Mesendoderm (in vitro differentiated cells): ENCODE results near the gene SLC6A2.

ENCODE experiments used
- DNase-seq: peaks from one replicate; pipeline ENCODE4 v3.0.0; 2013
- H2AK5ac ChIP-seq: 2 replicates; pipeline ENCODE4 v1.6.1; 2013; ENCODE audit warnings: low read length, inconsistent platforms
- H2BK120ac ChIP-seq: 2 replicates; pipeline ENCODE4 v1.6.1; 2013; ENCODE audit warnings: low read depth, mild to moderate bottlenecking, low read length, moderate library complexity, mixed read lengths
- H2BK15ac ChIP-seq: replicated peaks from 2 replicates; pipeline ENCODE4 v1.6.1; 2013; ENCODE audit warnings: low read depth, mild to moderate bottlenecking, moderate library complexity
- H2BK5ac ChIP-seq: 2 replicates; pipeline ENCODE4 v1.6.1; 2013; ENCODE audit warnings: low read length, inconsistent platforms
- H3K18ac ChIP-seq: 2 replicates; pipeline ENCODE4 v1.6.1; 2013; ENCODE audit warnings: mild to moderate bottlenecking, low read length, mixed read lengths
- H3K23ac ChIP-seq: one replicate; pipeline ENCODE4 v1.6.1; 2013; ENCODE audit warnings: low read length
- H3K27ac ChIP-seq: 2 replicates; pipeline ENCODE4 v1.5.1; 2013; ENCODE audit warnings: low read depth, mild to moderate bottlenecking, inconsistent platforms, low read length, moderate library complexity
- H3K27me3 ChIP-seq: 2 replicates; pipeline ENCODE4 v1.6.1; 2013; ENCODE audit warnings: low read length, control low read depth, mild to moderate bottlenecking, inconsistent platforms; ENCODE audit not compliant: insufficient read depth, poor library complexity
- H3K36me3 ChIP-seq: 2 replicates; pipeline ENCODE4 v1.6.1; 2013; ENCODE audit warnings: low read length, inconsistent platforms; ENCODE audit not compliant: control insufficient read depth, insufficient read depth
- H3K4ac ChIP-seq: one replicate; pipeline ENCODE4 v1.6.1; 2013; ENCODE audit warnings: low read depth, mild to moderate bottlenecking, low read length, moderate library complexity
- H3K4me1 ChIP-seq: 2 replicates; pipeline ENCODE4 v1.6.1; 2013; ENCODE audit warnings: low read depth, low read length, inconsistent platforms; ENCODE audit not compliant: control insufficient read depth
- H3K4me2 ChIP-seq: 2 replicates; pipeline ENCODE4 v1.6.1; 2013; ENCODE audit warnings: low read length
- H3K4me3 ChIP-seq: 2 replicates; pipeline ENCODE4 v1.5.1; 2013; ENCODE audit warnings: mild to moderate bottlenecking, low read length
- H3K56ac ChIP-seq: one replicate; pipeline ENCODE4 v1.6.1; 2013; ENCODE audit warnings: low read length
- H3K79me1 ChIP-seq: 2 replicates; pipeline ENCODE4 v1.6.1; 2013; ENCODE audit warnings: low read length, inconsistent platforms
- H3K79me2 ChIP-seq: 2 replicates; pipeline ENCODE4 v1.6.1; 2013; ENCODE audit warnings: mild to moderate bottlenecking, low read length; ENCODE audit not compliant: control insufficient read depth, insufficient read depth
- H3K9ac ChIP-seq: 2 replicates; pipeline ENCODE4 v1.6.1; 2013; ENCODE audit warnings: low read length, inconsistent platforms
- H4K5ac ChIP-seq: one replicate; pipeline ENCODE4 v1.6.1; 2013; ENCODE audit warnings: low read length
- H4K8ac ChIP-seq: one replicate; pipeline ENCODE4 v1.6.1; 2013; ENCODE audit warnings: low read depth, mild to moderate bottlenecking, control low read depth, low read length, moderate library complexity
- WGBS: extraction: QIAGEN DNeasy Blood & Tissue Kit; methylation state at CpG from one replicate; pipeline ENCODE4 v1.1.7; 2013; ENCODE audit warnings: low lambda C conversion rate, missing lambda C conversion rate; ENCODE audit not compliant: insufficient coverage; ENCODE audit errors: extremely low coverage; 5-methylcytosine and 5-hydroxymethylcytosine counted together

SLC6A2 gene

DNA sequence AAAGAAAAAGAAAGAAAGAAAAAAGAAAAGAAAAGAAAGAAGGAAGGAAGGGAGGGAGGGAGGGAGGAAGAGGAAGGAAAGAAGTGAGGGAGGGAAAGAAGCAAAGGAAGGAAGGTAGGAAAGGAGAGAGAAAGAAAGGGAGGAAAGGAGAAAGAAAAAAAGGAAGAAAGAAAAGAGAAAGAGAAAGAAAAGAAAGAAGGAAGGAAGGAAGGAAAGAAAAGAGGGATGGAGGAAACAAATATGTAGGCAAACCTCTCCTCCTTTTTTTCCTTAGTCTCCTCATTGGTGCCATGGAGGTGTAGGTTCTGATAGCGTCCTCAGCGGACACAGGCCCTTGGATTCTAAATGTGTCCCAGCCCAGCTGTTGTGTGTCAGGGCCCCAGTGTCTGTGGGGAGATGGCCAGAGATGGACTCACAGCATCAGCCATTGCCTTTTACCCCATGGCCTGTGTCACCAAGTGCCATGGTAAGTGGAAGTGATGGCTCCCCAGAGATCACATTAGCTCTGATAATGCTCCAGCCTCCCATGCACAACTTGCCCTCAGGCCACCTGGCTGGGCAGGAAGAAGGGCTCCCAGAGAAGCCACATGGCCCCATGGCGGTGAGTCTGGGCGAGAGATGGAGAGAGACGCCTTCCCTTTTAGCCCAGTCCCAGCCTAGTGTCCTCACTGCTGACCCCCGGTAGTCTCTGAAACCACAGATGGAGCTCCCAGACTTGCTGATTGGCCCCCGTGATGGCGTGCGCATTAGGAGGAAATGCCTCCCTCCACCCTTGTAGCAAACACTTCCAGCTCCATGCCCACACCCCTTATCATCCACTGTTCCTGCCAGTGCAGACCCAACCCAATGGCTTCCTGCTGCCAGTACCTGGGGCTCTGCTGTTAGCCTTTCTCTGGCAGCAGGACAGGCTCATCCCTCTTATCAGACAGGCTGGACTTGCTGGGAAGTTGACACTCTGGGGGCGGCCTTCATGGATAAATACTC, 3.7 kb upstream of the SLC6A2 start:
- no peak for DNase-seq

DNA sequence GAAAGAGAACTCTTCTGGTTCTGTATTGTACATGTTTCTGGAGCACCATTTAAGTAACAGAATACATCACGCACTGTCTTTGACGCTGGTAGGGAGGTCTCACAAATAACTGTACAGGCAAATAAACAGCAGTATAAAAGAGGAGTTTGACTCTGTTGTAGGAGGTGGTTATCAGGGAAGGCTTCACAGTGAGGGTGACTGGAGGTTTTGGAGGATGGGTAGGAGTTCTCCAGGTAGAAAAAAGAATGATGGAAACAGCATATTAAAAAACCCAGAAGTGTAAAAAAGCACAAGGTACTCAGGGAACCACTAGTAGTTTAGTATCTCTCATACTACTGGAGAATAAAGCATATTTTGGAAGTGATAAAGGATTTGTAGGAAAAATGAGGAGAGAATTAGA, 2.7 kb upstream of the SLC6A2 start:
- Histone ChIP-seq H3K23ac (no peak overlapping the region), H2AK5ac (no peak overlapping the region), H4K5ac (no peak overlapping the region), H2BK5ac (no peak overlapping the region), H3K18ac (no peak overlapping the region), H3K79me2 (no peaks in the 10 kb centered on the region), H3K27me3 (peaks cover 22% of the 10 kb centered on the region), H3K4me1 (no peaks in the 10 kb centered on the region), H3K36me3 (no peaks in the 10 kb centered on the region), H3K9ac (no peak overlapping the region), H3K56ac (no peak overlapping the region), H3K4ac (no peak overlapping the region), H2BK15ac (no peak overlapping the region), H3K4me2 (no peak overlapping the region), H4K8ac (no peak overlapping the region), H3K27ac (no peak overlapping the region), H3K79me1 (no peaks in the 10 kb centered on the region), H2BK120ac (no peak overlapping the region), H3K4me3 (no peak overlapping the region)
- WGBS, result no CpG with 5 or more reads among the region's 2 CpGs
- no peak for DNase-seq

More for the DNA sequence above, 3.7 kb upstream of the SLC6A2 start:
- no CpG with 5 or more reads among the region's 10 CpGs for WGBS
- H3K27me3 ChIP-seq, result peaks cover 17% of the 10 kb centered on the region
- H3K4me3 ChIP-seq, result no peak overlapping the region
- no peak overlapping the region for H3K18ac ChIP-seq
- H3K23ac ChIP-seq, result no peak overlapping the region
- H3K79me2 ChIP-seq, result no peaks in the 10 kb centered on the region
- no peak overlapping the region for H3K9ac ChIP-seq
- no peak overlapping the region for H3K27ac ChIP-seq
- H3K79me1 ChIP-seq, result no peaks in the 10 kb centered on the region
- no peaks in the 10 kb centered on the region for H3K36me3 ChIP-seq
- H2BK5ac ChIP-seq, result no peak overlapping the region
- no peak overlapping the region for H3K4me2 ChIP-seq
- no peak overlapping the region for H2AK5ac ChIP-seq
- no peak overlapping the region for H3K4ac ChIP-seq
- H3K56ac ChIP-seq, result no peak overlapping the region
- H4K5ac ChIP-seq, result no peak overlapping the region
- no peaks in the 10 kb centered on the region for H3K4me1 ChIP-seq
- H4K8ac ChIP-seq, result no peak overlapping the region
- H2BK15ac ChIP-seq, result no peak overlapping the region
- no peak overlapping the region for H2BK120ac ChIP-seq

DNA sequence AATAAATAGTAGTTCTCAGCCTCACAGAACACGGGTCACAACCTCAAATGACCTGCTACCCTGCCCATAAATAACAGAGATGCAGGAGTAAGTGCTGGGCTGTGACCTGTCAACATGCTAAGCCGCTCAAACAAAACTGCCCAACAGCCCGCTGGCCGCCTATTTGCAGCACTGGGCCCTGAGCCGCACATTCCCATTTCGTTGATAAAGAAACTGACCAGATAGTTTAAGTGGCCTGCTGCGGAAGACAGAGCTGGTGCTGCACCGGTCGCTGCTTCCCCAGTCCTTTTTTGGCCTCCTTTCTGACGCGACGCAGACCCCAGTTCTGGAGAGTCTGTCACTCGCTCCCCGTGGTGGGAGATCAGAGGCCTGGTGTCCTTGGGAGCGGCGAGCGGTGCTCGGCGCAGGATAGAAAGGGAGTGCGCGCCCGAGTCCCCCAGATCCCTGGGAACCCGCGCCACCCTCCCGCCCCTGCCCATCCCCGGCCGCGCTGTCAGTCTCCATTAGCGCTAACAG, 349 bp upstream of the SLC6A2 start:
- Histone ChIP-seq H3K27ac (no peak overlapping the region), H3K4ac (no peak overlapping the region), H2BK120ac (no peak overlapping the region), H3K23ac (peak overlapping the region; percentile 33), H3K4me1 (no peaks in the 10 kb centered on the region), H3K36me3 (no peaks in the 10 kb centered on the region), H3K79me2 (no peaks in the 10 kb centered on the region), H3K79me1 (no peaks in the 10 kb centered on the region), H3K56ac (peak overlapping the region; percentile 43), H3K18ac (no peak overlapping the region), H3K4me2 (peak overlapping the region; percentile 86), H3K27me3 (peaks cover 22% of the 10 kb centered on the region), H4K8ac (no peak overlapping the region), H2AK5ac (no peak overlapping the region), H3K9ac (peak overlapping the region; percentile 54), H4K5ac (no peak overlapping the region), H2BK15ac (no peak overlapping the region), H3K4me3 (no peak overlapping the region), H2BK5ac (no peak overlapping the region)
- no CpG with 5 or more reads among the region's 29 CpGs for WGBS
- no peak for DNase-seq

DNA sequence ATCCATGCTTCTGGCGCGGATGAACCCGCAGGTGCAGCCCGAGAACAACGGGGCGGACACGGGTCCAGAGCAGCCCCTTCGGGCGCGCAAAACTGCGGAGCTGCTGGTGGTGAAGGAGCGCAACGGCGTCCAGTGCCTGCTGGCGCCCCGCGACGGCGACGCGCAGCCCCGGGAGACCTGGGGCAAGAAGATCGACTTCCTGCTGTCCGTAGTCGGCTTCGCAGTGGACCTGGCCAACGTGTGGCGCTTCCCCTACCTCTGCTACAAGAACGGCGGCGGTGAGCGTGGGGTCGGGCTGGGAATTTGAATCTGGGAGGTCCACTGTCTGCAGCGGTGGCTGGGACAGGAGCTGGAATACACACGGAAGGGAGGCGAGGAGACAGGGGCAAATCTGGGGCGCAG, 904 bp downstream of the SLC6A2 start:
- H3K18ac ChIP-seq, result no peak overlapping the region
- H3K56ac ChIP-seq, result peak overlapping the region; percentile 22
- H3K79me2 ChIP-seq, result no peaks in the 10 kb centered on the region
- no peaks in the 10 kb centered on the region for H3K79me1 ChIP-seq
- no peak overlapping the region for H4K5ac ChIP-seq
- no peak overlapping the region for H2BK120ac ChIP-seq
- H3K4ac ChIP-seq, result no peak overlapping the region
- H3K27ac ChIP-seq, result no peak overlapping the region
- no peak overlapping the region for H4K8ac ChIP-seq
- no peak overlapping the region for H2BK5ac ChIP-seq
- H3K9ac ChIP-seq, result peak overlapping the region; percentile 33
- no peak overlapping the region for H3K23ac ChIP-seq
- no peak overlapping the region for H2AK5ac ChIP-seq
- no peaks in the 10 kb centered on the region for H3K36me3 ChIP-seq
- H2BK15ac ChIP-seq, result no peak overlapping the region
- H3K4me3 ChIP-seq, result no peak overlapping the region
- no peaks in the 10 kb centered on the region for H3K4me1 ChIP-seq
- peak; percentile 39 for DNase-seq
- H3K27me3 ChIP-seq, result peaks cover 22% of the 10 kb centered on the region
- no CpG with 5 or more reads among the region's 37 CpGs for WGBS
- peak overlapping the region; percentile 86 for H3K4me2 ChIP-seq

DNA sequence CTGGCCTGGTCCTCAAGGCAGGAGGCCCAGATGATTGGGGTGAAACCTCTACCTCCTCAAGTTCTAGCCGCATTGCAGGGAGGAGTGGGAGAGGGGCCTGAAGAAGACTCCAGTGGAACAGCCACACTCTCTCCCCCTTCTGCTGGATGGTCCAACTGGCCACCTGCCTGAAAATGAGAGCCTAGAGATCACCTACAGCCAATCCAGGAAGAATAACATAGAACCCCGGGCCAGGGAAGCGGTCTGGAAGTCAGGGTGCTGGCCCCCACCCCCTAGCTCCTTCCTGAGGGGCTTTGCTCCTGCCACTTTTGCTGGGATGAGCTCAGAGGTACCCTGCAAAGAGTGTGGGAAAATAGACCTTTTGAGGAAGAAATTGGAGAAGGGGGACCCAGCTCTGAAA, 1.8 kb downstream of the SLC6A2 start:
- H3K23ac ChIP-seq, result no peak overlapping the region
- H3K27me3 ChIP-seq, result peaks cover 22% of the 10 kb centered on the region
- no peak overlapping the region for H4K8ac ChIP-seq
- no peak overlapping the region for H3K9ac ChIP-seq
- H3K27ac ChIP-seq, result no peak overlapping the region
- H3K4me3 ChIP-seq, result no peak overlapping the region
- no peaks in the 10 kb centered on the region for H3K4me1 ChIP-seq
- WGBS, result no CpG with 5 or more reads among the region's 3 CpGs
- no peak overlapping the region for H2BK15ac ChIP-seq
- H2AK5ac ChIP-seq, result no peak overlapping the region
- H3K36me3 ChIP-seq, result no peaks in the 10 kb centered on the region
- no peak for DNase-seq
- H3K56ac ChIP-seq, result no peak overlapping the region
- no peak overlapping the region for H3K18ac ChIP-seq
- no peak overlapping the region for H4K5ac ChIP-seq
- no peak overlapping the region for H2BK120ac ChIP-seq
- H3K79me2 ChIP-seq, result no peaks in the 10 kb centered on the region
- no peak overlapping the region for H3K4me2 ChIP-seq
- H3K79me1 ChIP-seq, result no peaks in the 10 kb centered on the region
- no peak overlapping the region for H3K4ac ChIP-seq
- H2BK5ac ChIP-seq, result no peak overlapping the region
